Activated CD4-positive, alpha-beta memory T cell treated with anti-CD3 and anti-CD28 coated beads for 36 hours (primary cell): Measurements from ENCODE around the gene CARM1. TPM values are rescaled to one million over a fixed set of nuclear protein-coding genes. Genes with fewer than 3 reads are reported as not detected.

ENCODE experiments used
- CTCF ChIA-PET: fragments of 350-600 bp; sonication (Branson Sonifier 250); formaldehyde crosslinking; loops from one replicate; lab custom pipeline; 2021; ENCODE audit warnings: antibody characterized with exemption, inconsistent platforms; lab: Charles Lee
- POLR2A ChIA-PET: fragments of 350-600 bp; sonication (Branson Sonifier 250); formaldehyde crosslinking; loops from one replicate; lab custom pipeline; 2021; ENCODE audit warnings: antibody characterized with exemption; lab: Charles Lee
- DNase-seq: peaks from one replicate; pipeline ENCODE4 v3.0.0-alpha.2; 2020
- H3K27ac Mint-ChIP-seq: one replicate; pipeline ENCODE4 v1.8.0; 2021; ENCODE audit warnings: mixed read lengths
- H3K27me3 Mint-ChIP-seq: one replicate; pipeline ENCODE4 v1.8.0; 2021; ENCODE audit warnings: mixed read lengths
- H3K36me3 Mint-ChIP-seq: one replicate; pipeline ENCODE4 v1.8.0; 2021; ENCODE audit warnings: mixed read lengths
- H3K4me1 Mint-ChIP-seq: one replicate; pipeline ENCODE4 v1.8.0; 2021; ENCODE audit warnings: low read depth, mixed read lengths
- H3K4me3 Mint-ChIP-seq: one replicate; pipeline ENCODE4 v1.8.0; 2021; ENCODE audit warnings: mild to moderate bottlenecking, mixed read lengths
- H3K9me3 Mint-ChIP-seq: one replicate; pipeline ENCODE4 v1.8.0; 2021; ENCODE audit warnings: mixed read lengths
- intact Hi-C: fragments of 100-400 bp; cut with micrococcal nuclease; formaldehyde crosslinking; loops from one replicate; pipeline ENCODE4 v1.15.1; 2023
- total RNA-seq, 2 experiments: library from RNA; stranded (reverse); gene quantifications; one replicate each; pipeline ENCODE4 v1.2.3, GENCODE V29; 2021

CARM1 gene
- total RNA-seq, 2 experiments from 2014 or later: 75.0 to 78.3 TPM

GRCh38 chr19:10916602-10917001 is 45.2 kb downstream of the CARM1 start:
- ChIA-PET POLR2A (no interaction called here), CTCF (no interaction called here)
- no peak overlapping the region for H3K4me3 Mint-ChIP-seq
- no peak for DNase-seq
- peaks cover 16% of the 10 kb centered on the region for H3K36me3 Mint-ChIP-seq
- no peaks in the 10 kb centered on the region for H3K27me3 Mint-ChIP-seq
- H3K4me1 Mint-ChIP-seq: no peaks in the 10 kb centered on the region
- intact Hi-C loops: no loop called here
- no peaks in the 10 kb centered on the region for H3K9me3 Mint-ChIP-seq
- H3K27ac Mint-ChIP-seq: no peak overlapping the region

- ChIA-PET CTCF (interaction anchor here (1.4 to 1.9 kb wide), 2 partner anchors 16 to 24 kb away, joined by 3 to 7 read pairs; no protein-coding TSS in a partner anchor), POLR2A (no interaction called here)
- peaks cover 11% of the 10 kb centered on the region for H3K36me3 Mint-ChIP-seq
- H3K4me1 Mint-ChIP-seq: no peaks in the 10 kb centered on the region
- no peak for DNase-seq
- H3K9me3 Mint-ChIP-seq: no peaks in the 10 kb centered on the region
- intact Hi-C loops: no loop called here
- H3K27me3 Mint-ChIP-seq: no peaks in the 10 kb centered on the region
- H3K4me3 Mint-ChIP-seq: no peak overlapping the region
- H3K27ac Mint-ChIP-seq: no peak overlapping the region
Measured at GRCh38 chr19:10918359-10918758, 47.0 kb downstream of the CARM1 start.

GRCh38 chr19:10919352-10920287 is 48.3 kb downstream of the CARM1 start:
- Mint-ChIP-seq H3K36me3 (peaks cover 14% of the 10 kb centered on the region), H3K4me1 (no peaks in the 10 kb centered on the region), H3K4me3 (no peak overlapping the region), H3K27ac (no peak overlapping the region), H3K9me3 (no peaks in the 10 kb centered on the region), H3K27me3 (no peaks in the 10 kb centered on the region)
- intact Hi-C loops: no loop called here
- POLR2A ChIA-PET: interaction anchor here (0.7 kb wide), 1 partner anchor 169 kb away, joined by 3 read pairs; the partner anchor contains the start of gene LDLR
- no peak for DNase-seq
- CTCF ChIA-PET: interaction anchor here (0.6 to 1.9 kb wide), 3 partner anchors 15 to 25 kb away, joined by 3 to 7 read pairs (median 3); no protein-coding TSS in a partner anchor

GRCh38 chr19:10920288-10920655 is 48.9 kb downstream of the CARM1 start:
- H3K4me1 Mint-ChIP-seq: no peaks in the 10 kb centered on the region
- POLR2A ChIA-PET: no interaction called here
- intact Hi-C loops: no loop called here
- no peak overlapping the region for H3K4me3 Mint-ChIP-seq
- no peak overlapping the region for H3K27ac Mint-ChIP-seq
- H3K9me3 Mint-ChIP-seq: no peaks in the 10 kb centered on the region
- DNase-seq: no peak
- CTCF ChIA-PET: no interaction called here
- peaks cover 14% of the 10 kb centered on the region for H3K36me3 Mint-ChIP-seq
- H3K27me3 Mint-ChIP-seq: no peaks in the 10 kb centered on the region

GRCh38 chr19:10920781-10921180 is 49.4 kb downstream of the CARM1 start:
- ChIA-PET CTCF (no interaction called here), POLR2A (no interaction called here)
- no peak overlapping the region for H3K27ac Mint-ChIP-seq
- no peaks in the 10 kb centered on the region for H3K27me3 Mint-ChIP-seq
- no peaks in the 10 kb centered on the region for H3K4me1 Mint-ChIP-seq
- no peaks in the 10 kb centered on the region for H3K9me3 Mint-ChIP-seq
- H3K36me3 Mint-ChIP-seq: peaks cover 14% of the 10 kb centered on the region
- intact Hi-C loops: no loop called here
- H3K4me3 Mint-ChIP-seq: no peak overlapping the region
- DNase-seq: no peak

- CTCF ChIA-PET: no interaction called here
- no peak for DNase-seq
- Mint-ChIP-seq H3K9me3 (no peaks in the 10 kb centered on the region), H3K27ac (no peak overlapping the region), H3K4me3 (no peak overlapping the region), H3K27me3 (no peaks in the 10 kb centered on the region), H3K36me3 (peaks cover 14% of the 10 kb centered on the region), H3K4me1 (no peaks in the 10 kb centered on the region)
- intact Hi-C loops: no loop called here
- POLR2A ChIA-PET: no interaction called here
Measured at GRCh38 chr19:10921199-10921909, 50.0 kb downstream of the CARM1 start.

GRCh38 chr19:10921910-10922637 is 50.7 kb downstream of the CARM1 start:
- no peak overlapping the region for H3K27ac Mint-ChIP-seq
- H3K4me1 Mint-ChIP-seq: peaks cover under 1% of the 10 kb centered on the region
- no peak for DNase-seq
- H3K9me3 Mint-ChIP-seq: no peaks in the 10 kb centered on the region
- no peaks in the 10 kb centered on the region for H3K27me3 Mint-ChIP-seq
- ChIA-PET CTCF (no interaction called here), POLR2A (no interaction called here)
- H3K4me3 Mint-ChIP-seq: no peak overlapping the region
- intact Hi-C loops: no loop called here
- peaks cover 14% of the 10 kb centered on the region for H3K36me3 Mint-ChIP-seq

- no peak for DNase-seq
- no peak overlapping the region for H3K27ac Mint-ChIP-seq
- peaks cover 5% of the 10 kb centered on the region for H3K4me1 Mint-ChIP-seq
- H3K4me3 Mint-ChIP-seq: no peak overlapping the region
- intact Hi-C loops: no loop called here
- H3K36me3 Mint-ChIP-seq: peaks cover 14% of the 10 kb centered on the region
- ChIA-PET POLR2A (no interaction called here), CTCF (no interaction called here)
- no peaks in the 10 kb centered on the region for H3K9me3 Mint-ChIP-seq
- no peaks in the 10 kb centered on the region for H3K27me3 Mint-ChIP-seq
Measured at GRCh38 chr19:10922638-10923014, 51.3 kb downstream of the CARM1 start.

- H3K27me3 Mint-ChIP-seq: no peaks in the 10 kb centered on the region
- peaks cover 9% of the 10 kb centered on the region for H3K4me1 Mint-ChIP-seq
- CTCF ChIA-PET: no interaction called here
Measured at GRCh38 chr19:10923260-10924112, 52.1 kb downstream of the CARM1 start.

GRCh38 chr19:10924597-10924996 is 53.2 kb downstream of the CARM1 start:
- no peak overlapping the region for H3K27ac Mint-ChIP-seq
- POLR2A ChIA-PET: no interaction called here

More at GRCh38 chr19:10923260-10924112, 52.1 kb downstream of the CARM1 start:
- Mint-ChIP-seq H3K4me3 (no peak overlapping the region), H3K9me3 (no peaks in the 10 kb centered on the region), H3K36me3 (peaks cover 13% of the 10 kb centered on the region), H3K27ac (no peak overlapping the region)
- intact Hi-C loops: no loop called here
- no peak for DNase-seq
- POLR2A ChIA-PET: no interaction called here

More at GRCh38 chr19:10924597-10924996, 53.2 kb downstream of the CARM1 start:
- Mint-ChIP-seq H3K4me3 (no peak overlapping the region), H3K27me3 (no peaks in the 10 kb centered on the region), H3K4me1 (peaks cover 11% of the 10 kb centered on the region), H3K9me3 (no peaks in the 10 kb centered on the region), H3K36me3 (peaks cover 9% of the 10 kb centered on the region)
- CTCF ChIA-PET: no interaction called here
- DNase-seq: no peak
- intact Hi-C loops: no loop called here
